ENCODE data around the gene CRELD2. TPM values are rescaled to one million over a fixed set of nuclear protein-coding genes. Genes with fewer than 3 reads are reported as not detected.

Gene CRELD2
- total and polyA plus RNA-seq, 2 of the 13 experiments (the other 11 are each of a cell fraction or from before 2014, with no cell fraction given): 17.2 to 44.7 TPM

- in situ Hi-C loops (cut with HindIII; ENCODE audit: extremely low pct_ligation_motif_present, low pct_unique_long_range_greater_than_20kb): no loop called here
- no peaks in the 10 kb centered on the region for H3K27me3 ChIP-seq (ENCODE audit: control insufficient read depth in 1 of 2, insufficient read depth in 2 of 2, low read length in 2 of 2)
- H3K27ac ChIP-seq (ENCODE audit: extremely low read length, insufficient read depth, low read length): peak overlapping the region; percentile 89
- no peak for DNase-seq (ENCODE audit: low spot score)
- CTCF ChIA-PET (ENCODE audit: low intra/inter-chr PET ratio, low total read pairs): no interaction called here
- H3K9me3 ChIP-seq (ENCODE audit: low read length): no peaks in the 10 kb centered on the region
- H4K20me1 ChIP-seq (ENCODE audit: insufficient read depth, low read length): no peaks in the 10 kb centered on the region
- FAIRE-seq: no peak
- H3K4me2 ChIP-seq (ENCODE audit: low read depth, low read length): peak overlapping the region; percentile 92
- H3K79me2 ChIP-seq (ENCODE audit: insufficient read depth, low read length): peaks cover 3% of the 10 kb centered on the region
- POLR2A ChIA-PET: interaction anchor here (1.0 to 18.6 kb wide), 5 partner anchors 9 to 88 kb away, joined by 3 to 722 read pairs (median 8); partner anchors contain the start of gene PIM3
- intact Hi-C loops (cut with micrococcal nuclease; ENCODE audit: unreplicated experiment): no loop called here
- no peak overlapping the region for H2AFZ ChIP-seq (ENCODE audit: low read length)
- WGBS (ENCODE audit: low lambda C conversion rate): no CpG with 5 or more reads among the region's 11 CpGs
- peak; percentile 20 for ATAC-seq
- H3K4me1 ChIP-seq (ENCODE audit: insufficient read depth, low read length): peaks cover 98% of the 10 kb centered on the region
- TSS peak; percentile 90 for BruUV-seq (replicated peaks)
- peak overlapping the region; percentile 91 for H3K9ac ChIP-seq (ENCODE audit: insufficient read depth, low read depth, low read length)
- H3K4me3 ChIP-seq (replicated peaks in 1 of 3; ENCODE audit: insufficient read depth in 1 of 3, low read depth in 2 of 3, low read length in 3 of 3): peak overlapping the region; percentile 60 to 82 (median 76)
- H3K36me3 ChIP-seq (replicated peaks in 1 of 2; ENCODE audit: control insufficient read depth in 1 of 2, insufficient read depth in 2 of 2, low read length in 2 of 2): no peaks in the 10 kb centered on the region
- TF ChIP-seq DBP (CRISPR knock-in tag; IDR thresholded peaks at IDR 0.05; ENCODE audit: not compliant biosample characterization) (no peak), HNF1B (CRISPR knock-in tag; IDR thresholded peaks at IDR 0.05) (peak; percentile 9; the same call in 1 of the 2 replicates), FOXJ3 (CRISPR knock-in tag; IDR thresholded peaks at IDR 0.05; ENCODE audit: borderline replicate concordance) (no peak), RXRB (CRISPR knock-in tag; IDR thresholded peaks at IDR 0.05; ENCODE audit: borderline replicate concordance) (no peak), NFE2L2 (IDR thresholded peaks at IDR 0.05; ENCODE audit: low read length) (no peak), ZNF552 (CRISPR knock-in tag; IDR thresholded peaks at IDR 0.05; ENCODE audit: borderline replicate concordance) (no peak), YEATS2 (CRISPR knock-in tag; IDR thresholded peaks at IDR 0.05; ENCODE audit: borderline replicate concordance) (0 out of 2 replicates have a peak, but pooled peaks have one; percentile 7), TBX2 (CRISPR knock-in tag; IDR thresholded peaks at IDR 0.05; ENCODE audit: borderline replicate concordance) (peak; percentile 10; the same call in 1 of the 2 replicates), ZNF777 (CRISPR knock-in tag; IDR thresholded peaks at IDR 0.05) (0 out of 2 replicates have a peak, but pooled peaks have one; percentile 30), ZBTB25 (CRISPR knock-in tag; IDR thresholded peaks at IDR 0.05) (no peak), SAP130 (CRISPR knock-in tag; IDR thresholded peaks at IDR 0.05; ENCODE audit: low read depth) (peak; percentile 7), BORCS8-MEF2B (CRISPR knock-in tag; IDR thresholded peaks at IDR 0.05) (0 out of 2 replicates have a peak, but pooled peaks have one; percentile 11), ZNF446 (CRISPR knock-in tag; IDR thresholded peaks at IDR 0.05) (no peak), NFIC (IDR thresholded peaks at IDR 0.05; ENCODE audit: low read length) (no peak), MTERF4 (CRISPR knock-in tag; IDR thresholded peaks at IDR 0.05) (0 out of 2 replicates have a peak, but pooled peaks have one; percentile 6), ZNF737 (CRISPR knock-in tag; IDR thresholded peaks at IDR 0.05; ENCODE audit: borderline replicate concordance) (no peak), THRA (CRISPR knock-in tag; IDR thresholded peaks at IDR 0.05; ENCODE audit: borderline replicate concordance) (no peak), PCBP1 (IDR thresholded peaks at IDR 0.05; ENCODE audit: borderline replicate concordance, low read depth, low read length) (0 out of 2 replicates have a peak, but pooled peaks have one; percentile 45)
Measured at GRCh38 chr22:49943405-49943765, 25.0 kb downstream of the CRELD2 start.

Data from HepG2 (cell line).